ENCODE measurements around the gene STARD10. TPM values are rescaled to one million over a fixed set of nuclear protein-coding genes. Genes with fewer than 3 reads are reported as not detected.

The STARD10 gene
- total RNA-seq, 1 experiment from 2014 or later: 58.4 TPM

DNA sequence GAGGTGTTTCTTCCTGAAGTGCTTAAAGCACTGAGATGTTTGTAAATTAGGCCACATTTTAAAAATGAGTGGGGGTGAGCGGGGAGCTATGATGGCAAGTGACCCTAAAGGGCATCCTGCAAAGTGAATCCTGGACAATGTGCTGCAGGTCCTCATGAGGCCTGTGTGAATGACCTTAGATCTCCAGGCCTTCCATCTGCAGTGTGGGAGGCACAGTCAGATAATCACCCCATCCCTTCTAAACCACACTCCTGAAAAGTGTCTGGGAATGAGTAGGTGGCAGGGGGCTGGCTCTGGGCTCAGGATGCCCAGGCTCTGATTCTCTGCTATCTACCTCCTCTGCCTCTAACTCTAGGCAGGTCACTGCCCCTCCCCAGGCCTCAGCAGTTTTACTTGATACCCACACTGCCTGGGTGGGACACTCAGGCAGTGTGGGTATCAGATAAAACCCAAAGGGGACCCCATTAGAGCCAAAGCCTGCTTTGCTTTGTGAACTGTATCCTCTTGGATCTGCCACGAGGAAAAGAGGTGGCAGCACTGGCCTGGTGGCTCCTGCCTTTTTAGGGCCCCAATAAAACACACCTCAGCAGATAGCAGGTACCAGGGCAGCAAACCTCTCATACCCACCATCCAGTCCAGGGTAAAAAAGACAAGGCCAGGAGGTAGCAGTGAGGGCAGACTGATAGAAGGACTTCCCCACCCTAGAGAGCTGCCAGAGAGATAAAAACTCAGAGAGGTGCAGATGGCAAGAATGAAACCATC lies 10.5 kb downstream of the STARD10 start:
- Histone ChIP-seq H3K9me3 (ENCODE audit: control insufficient read depth in 1 of 2, insufficient read depth in 1 of 2, low read depth in 1 of 2, low read length in 2 of 2) (no peaks in the 10 kb centered on the region), H3K9me2 (ENCODE audit: insufficient read depth) (no peaks in the 10 kb centered on the region), H3K4me1 (ENCODE audit: control insufficient read depth in 1 of 2, insufficient read depth in 2 of 2, low read length in 2 of 2) (peaks cover 12 to 51% of the 10 kb centered on the region in 2 experiments), H3K27me3 (ENCODE audit: insufficient read depth, low read length) (no peaks in the 10 kb centered on the region), H3K27ac (ENCODE audit: low read depth, low read length) (no peak overlapping the region), H2AFZ (ENCODE audit: low read depth, low read length, poor library complexity, severe bottlenecking) (no peak overlapping the region), H3K79me2 (ENCODE audit: insufficient read depth, low read length) (no peaks in the 10 kb centered on the region), H4K20me1 (ENCODE audit: insufficient read depth) (no peaks in the 10 kb centered on the region), H3K36me3 (ENCODE audit: control insufficient read depth in 1 of 2, insufficient read depth in 2 of 2, low read length in 2 of 2) (no peaks in the 10 kb centered on the region), H3K9ac (ENCODE audit: low read length) (no peak overlapping the region), H3K4me2 (ENCODE audit: low read length) (no peak overlapping the region; the same call in 1 of the 2 replicates), H3K4me3 (replicated peaks in 1 of 2; ENCODE audit: low read depth in 1 of 2, low read length in 2 of 2) (no peak overlapping the region)
- no TSS peak for BruUV-seq (replicated peaks)
- ATAC-seq: no peak
- ChIA-PET POLR2A (interaction anchor here (1.4 kb wide), 1 partner anchor 11 kb away, joined by 7 read pairs; the partner anchor contains the start of gene STARD10), RAD21 (ENCODE audit: low non-redundant PET in 1 of 2, low total read pairs in 2 of 2, uncharacterized antibody in 2 of 2, unreplicated experiment in 2 of 2) (no interaction called here), CTCF (interaction anchor here (1.4 to 2.5 kb wide), 3 partner anchors 10 to 60 kb away, joined by 3 to 21 read pairs (median 4); partner anchors contain the start of gene STARD10)
- 0 out of 2 replicates have a peak, but pooled peaks have one; percentile 10 for TF ChIP-seq ZFX (IDR thresholded peaks at IDR 0.05)
- TF ChIP-seq, protein P1, sequence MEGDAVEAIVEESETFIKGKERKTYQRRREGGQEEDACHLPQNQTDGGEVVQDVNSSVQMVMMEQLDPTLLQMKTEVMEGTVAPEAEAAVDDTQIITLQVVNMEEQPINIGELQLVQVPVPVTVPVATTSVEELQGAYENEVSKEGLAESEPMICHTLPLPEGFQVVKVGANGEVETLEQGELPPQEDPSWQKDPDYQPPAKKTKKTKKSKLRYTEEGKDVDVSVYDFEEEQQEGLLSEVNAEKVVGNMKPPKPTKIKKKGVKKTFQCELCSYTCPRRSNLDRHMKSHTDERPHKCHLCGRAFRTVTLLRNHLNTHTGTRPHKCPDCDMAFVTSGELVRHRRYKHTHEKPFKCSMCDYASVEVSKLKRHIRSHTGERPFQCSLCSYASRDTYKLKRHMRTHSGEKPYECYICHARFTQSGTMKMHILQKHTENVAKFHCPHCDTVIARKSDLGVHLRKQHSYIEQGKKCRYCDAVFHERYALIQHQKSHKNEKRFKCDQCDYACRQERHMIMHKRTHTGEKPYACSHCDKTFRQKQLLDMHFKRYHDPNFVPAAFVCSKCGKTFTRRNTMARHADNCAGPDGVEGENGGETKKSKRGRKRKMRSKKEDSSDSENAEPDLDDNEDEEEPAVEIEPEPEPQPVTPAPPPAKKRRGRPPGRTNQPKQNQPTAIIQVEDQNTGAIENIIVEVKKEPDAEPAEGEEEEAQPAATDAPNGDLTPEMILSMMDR (IDR thresholded peaks at IDR 0.05 in 2 of 3, conservative IDR thresholded peaks at IDR 0.05 in 1 of 3; ENCODE audit: borderline replicate concordance in 1 of 3, insufficient read depth in 1 of 3, low read depth in 2 of 3, low read length in 2 of 3): no peak
- no peak for DNase-seq (ENCODE audit: low read depth, low spot score)
- intact Hi-C loops (cut with micrococcal nuclease): no loop called here

All from HCT116 (cell line).